Measurements from ENCODE around the gene C16orf87. TPM values are rescaled to one million over a fixed set of nuclear protein-coding genes. Genes with fewer than 3 reads are reported as not detected.

Gene C16orf87
- total RNA-seq, 4 donors from 2014 or later = 5.7 to 7.6 (median 7.0) TPM

DNA sequence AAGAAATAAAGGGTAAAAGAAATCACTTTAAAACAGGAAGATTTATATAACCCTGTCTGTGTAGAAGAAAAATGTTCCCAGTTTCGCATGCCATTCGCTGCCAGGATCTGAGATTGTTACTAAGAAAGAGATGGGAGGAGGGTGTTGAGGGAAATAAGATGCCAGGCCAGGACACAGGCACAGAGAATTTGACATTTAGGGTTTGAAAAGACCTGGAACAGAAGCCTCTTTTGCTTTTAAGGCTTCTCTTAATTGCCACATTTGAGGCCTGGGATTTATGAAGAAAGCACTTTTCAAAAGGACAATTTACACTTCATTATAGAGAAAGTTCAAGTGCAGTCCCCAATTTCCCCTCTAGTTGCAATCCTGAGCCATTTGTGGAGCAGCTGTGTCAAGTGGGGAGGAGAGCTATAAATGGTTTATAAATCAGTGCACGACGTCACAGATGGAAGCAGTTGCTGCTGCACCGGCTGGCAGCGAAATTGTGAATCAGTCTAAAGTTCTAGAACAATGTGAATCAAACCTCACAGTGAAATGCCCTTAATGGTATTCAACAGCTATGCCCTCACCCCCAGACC, 26.5 kb upstream of the C16orf87 start:
- TF ChIP-seq, protein P1, sequence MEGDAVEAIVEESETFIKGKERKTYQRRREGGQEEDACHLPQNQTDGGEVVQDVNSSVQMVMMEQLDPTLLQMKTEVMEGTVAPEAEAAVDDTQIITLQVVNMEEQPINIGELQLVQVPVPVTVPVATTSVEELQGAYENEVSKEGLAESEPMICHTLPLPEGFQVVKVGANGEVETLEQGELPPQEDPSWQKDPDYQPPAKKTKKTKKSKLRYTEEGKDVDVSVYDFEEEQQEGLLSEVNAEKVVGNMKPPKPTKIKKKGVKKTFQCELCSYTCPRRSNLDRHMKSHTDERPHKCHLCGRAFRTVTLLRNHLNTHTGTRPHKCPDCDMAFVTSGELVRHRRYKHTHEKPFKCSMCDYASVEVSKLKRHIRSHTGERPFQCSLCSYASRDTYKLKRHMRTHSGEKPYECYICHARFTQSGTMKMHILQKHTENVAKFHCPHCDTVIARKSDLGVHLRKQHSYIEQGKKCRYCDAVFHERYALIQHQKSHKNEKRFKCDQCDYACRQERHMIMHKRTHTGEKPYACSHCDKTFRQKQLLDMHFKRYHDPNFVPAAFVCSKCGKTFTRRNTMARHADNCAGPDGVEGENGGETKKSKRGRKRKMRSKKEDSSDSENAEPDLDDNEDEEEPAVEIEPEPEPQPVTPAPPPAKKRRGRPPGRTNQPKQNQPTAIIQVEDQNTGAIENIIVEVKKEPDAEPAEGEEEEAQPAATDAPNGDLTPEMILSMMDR (IDR thresholded peaks at IDR 0.05) = peak in 5 of 6 experiments; percentile 27 to 58 (median 43)
- no peak for TF ChIP-seq POLR2A (IDR thresholded peaks at IDR 0.05)
- DNase-seq = no peak

DNA sequence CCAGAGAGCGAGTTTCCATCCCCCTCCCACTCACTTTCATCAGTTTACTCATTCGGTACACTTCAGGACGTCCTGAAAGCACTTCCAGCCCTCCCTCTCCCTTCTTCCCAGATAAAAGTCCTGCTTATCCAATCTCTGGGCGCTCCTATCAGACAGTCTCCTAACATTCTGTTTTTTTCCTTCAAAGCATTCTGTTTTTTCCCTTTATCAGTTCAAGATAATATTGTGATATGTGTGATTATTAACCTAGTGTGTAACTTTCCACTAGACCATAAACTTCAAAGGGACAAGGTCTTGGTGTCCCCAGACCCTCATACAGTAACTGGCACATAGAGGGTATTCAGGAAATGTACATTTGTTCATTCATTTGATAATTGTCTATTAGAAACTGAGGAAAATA, 24.4 kb upstream of the C16orf87 start:
- Histone ChIP-seq H3K27me3 (no peaks in the 10 kb centered on the region), H3K4me3 (no peak overlapping the region), H3K36me3 (no peaks in the 10 kb centered on the region), H3K9me3 (no peaks in the 10 kb centered on the region), H3K4me1 (peaks cover 0 to 54% (median 4%) of the 10 kb centered on the region in 3 donors), H3K27ac (no peak overlapping the region)
- 84 to 90% methylated on average over 4 of the region's 4 CpGs for WGBS, 2 donors
- intact Hi-C loops (cut with DNase I) = loop anchor here (2.0 kb wide), 1 partner anchor 53 kb away; no protein-coding TSS in a partner anchor
- TF ChIP-seq, protein P1 (IDR thresholded peaks at IDR 0.05) = no peak
- TF ChIP-seq POLR2A (IDR thresholded peaks at IDR 0.05) = no peak
- no peak for DNase-seq

More for the DNA sequence above, 26.5 kb upstream of the C16orf87 start:
- Histone ChIP-seq H3K27ac (peak overlapping the region in 3 of 4 donors; percentile 73 to 87 (median 87)), H3K27me3 (no peaks in the 10 kb centered on the region), H3K4me3 (no peak overlapping the region), H3K36me3 (no peaks in the 10 kb centered on the region), H3K4me1 (peaks cover 0 to 60% (median 6%) of the 10 kb centered on the region in 3 donors), H3K9me3 (no peaks in the 10 kb centered on the region)
- intact Hi-C loops (cut with DNase I) = no loop called here
- 39 to 41% methylated on average over 6 of the region's 6 CpGs for WGBS, 2 donors

DNA sequence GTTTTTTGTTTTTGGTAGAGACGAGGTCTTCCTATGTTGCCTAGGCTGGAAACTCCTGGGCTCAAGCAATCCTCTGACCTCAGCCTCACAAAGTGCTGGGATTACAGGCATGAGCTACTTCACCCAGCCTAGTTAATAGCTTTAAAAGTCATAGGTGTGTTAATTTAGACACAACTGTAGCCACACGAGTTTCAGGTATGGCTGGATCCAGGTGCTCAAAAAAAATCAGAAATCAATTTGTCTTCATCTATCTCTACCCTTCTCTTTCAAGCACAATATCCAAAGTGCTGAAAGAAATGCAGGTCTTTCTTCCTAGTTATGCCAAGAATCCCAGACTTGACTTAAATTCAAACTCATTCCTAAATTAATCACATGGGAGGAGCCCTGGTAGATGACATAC, 23.9 kb upstream of the C16orf87 start:
- H3K9me3 ChIP-seq = no peaks in the 10 kb centered on the region
- intact Hi-C loops (cut with DNase I) = loop anchor here (2.0 kb wide), 1 partner anchor 54 kb away; no protein-coding TSS in a partner anchor
- H3K36me3 ChIP-seq = no peaks in the 10 kb centered on the region
- TF ChIP-seq POLR2A (IDR thresholded peaks at IDR 0.05) = no peak
- TF ChIP-seq, protein P1 (IDR thresholded peaks at IDR 0.05) = no peak
- no peaks in the 10 kb centered on the region for H3K27me3 ChIP-seq
- no peak overlapping the region for H3K4me3 ChIP-seq
- no peak for DNase-seq
- peaks cover 0 to 48% (median 0%) of the 10 kb centered on the region in 3 donors for H3K4me1 ChIP-seq
- H3K27ac ChIP-seq = peak overlapping the region in 1 of 4 donors; percentile 32
- 73 to 95% methylated on average over 2 of the region's 2 CpGs for WGBS, 2 donors

DNA sequence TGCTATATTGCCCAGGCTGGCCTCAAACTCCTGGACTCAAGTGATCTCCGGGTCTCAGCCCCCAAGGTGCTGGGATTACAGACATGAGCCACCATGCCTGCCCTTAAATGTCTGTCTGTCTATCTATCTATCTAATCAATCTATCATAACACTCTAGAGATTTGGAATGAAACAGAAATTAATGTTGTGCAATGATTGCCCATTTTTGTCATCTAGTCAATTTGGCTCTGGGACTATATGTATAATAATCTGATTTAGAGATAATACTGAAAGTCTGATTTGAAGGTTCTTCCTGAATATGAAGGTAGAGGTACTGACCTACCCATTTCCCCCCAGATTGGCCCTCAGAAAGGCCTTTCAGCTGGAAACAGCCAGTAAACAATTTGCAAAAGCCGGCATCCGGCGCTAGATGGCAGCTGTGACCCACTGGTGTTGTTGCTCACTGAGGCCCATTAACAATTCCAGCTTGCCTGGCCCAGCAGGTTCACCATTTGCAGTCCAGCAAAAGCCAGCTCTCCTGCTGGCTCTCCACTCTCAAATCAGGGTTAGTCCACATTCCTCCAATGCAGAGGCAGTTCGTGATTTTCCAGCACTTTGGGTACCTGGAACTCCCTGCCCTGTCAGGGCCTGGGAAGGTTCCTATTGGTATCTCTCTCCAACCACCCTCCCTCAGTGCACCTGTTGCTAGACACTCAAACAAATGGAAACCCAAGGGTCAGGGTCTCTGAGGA, 22.9 kb upstream of the C16orf87 start:
- peak; percentile 4 for DNase-seq
- Histone ChIP-seq H3K4me3 (no peak overlapping the region), H3K4me1 (peaks cover 0 to 39% (median 0%) of the 10 kb centered on the region in 3 donors), H3K36me3 (no peaks in the 10 kb centered on the region), H3K27ac (peak overlapping the region in 1 of 4 donors; percentile 27), H3K9me3 (no peaks in the 10 kb centered on the region), H3K27me3 (no peaks in the 10 kb centered on the region)
- intact Hi-C loops (cut with DNase I) = loop anchor here (2.0 kb wide), 1 partner anchor 55 kb away; no protein-coding TSS in a partner anchor
- TF ChIP-seq POLR2A (IDR thresholded peaks at IDR 0.05) = no peak
- TF ChIP-seq, protein P1 (IDR thresholded peaks at IDR 0.05) = peak; percentile 60 to 85 (median 82)
- WGBS, 2 donors = 13 to 22% methylated on average over 4 to 5 of the region's 5 CpGs

DNA sequence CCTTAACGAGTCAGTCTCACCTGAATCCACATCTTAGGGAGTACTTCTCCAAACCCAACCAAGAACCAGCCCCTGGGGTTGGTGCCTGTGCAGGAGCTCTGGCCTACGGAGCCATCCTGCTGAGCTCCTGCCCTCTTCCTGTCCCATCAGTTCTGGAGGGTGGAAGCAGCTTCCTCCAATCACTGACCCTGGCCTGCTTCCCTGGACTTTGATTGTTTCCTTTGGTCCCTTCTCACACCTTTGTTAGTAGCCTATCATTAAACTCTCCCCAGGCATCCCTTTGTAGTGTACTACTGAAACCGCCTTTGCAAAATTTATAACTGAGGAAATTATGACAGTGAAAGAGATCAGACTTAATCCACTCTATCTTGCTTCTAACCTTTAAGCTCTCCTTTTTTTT, 21.1 kb upstream of the C16orf87 start:
- Histone ChIP-seq H3K9me3 (no peaks in the 10 kb centered on the region), H3K27me3 (peaks cover 0 to under 1% (median 0%) of the 10 kb centered on the region in 4 donors), H3K27ac (no peak overlapping the region), H3K36me3 (no peaks in the 10 kb centered on the region), H3K4me1 (peaks cover 0 to 21% (median 0%) of the 10 kb centered on the region in 3 donors), H3K4me3 (no peak overlapping the region)
- 69 to 70% methylated on average over 3 of the region's 3 CpGs for WGBS, 2 donors
- TF ChIP-seq POLR2A (IDR thresholded peaks at IDR 0.05) = no peak
- DNase-seq = no peak
- intact Hi-C loops (cut with DNase I) = no loop called here
